HG03460 (cell line): ENCODE results near the gene TMEM179B.
"Not testable (repeated sequence)": the region's sequence is repeated elsewhere in the genome, so short reads cannot be mapped to it uniquely, and the experiment has no call there.

Experiments
- ATAC-seq: cut with Tn5 transposase; IDR thresholded peaks from one replicate; pipeline ENCODE4 v1.9.1; 2021; ENCODE audit not compliant: unreplicated experiment

The TMEM179B gene, protein sequence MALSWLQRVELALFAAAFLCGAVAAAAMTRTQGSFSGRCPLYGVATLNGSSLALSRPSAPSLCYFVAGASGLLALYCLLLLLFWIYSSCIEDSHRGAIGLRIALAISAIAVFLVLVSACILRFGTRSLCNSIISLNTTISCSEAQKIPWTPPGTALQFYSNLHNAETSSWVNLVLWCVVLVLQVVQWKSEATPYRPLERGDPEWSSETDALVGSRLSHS

DNA sequence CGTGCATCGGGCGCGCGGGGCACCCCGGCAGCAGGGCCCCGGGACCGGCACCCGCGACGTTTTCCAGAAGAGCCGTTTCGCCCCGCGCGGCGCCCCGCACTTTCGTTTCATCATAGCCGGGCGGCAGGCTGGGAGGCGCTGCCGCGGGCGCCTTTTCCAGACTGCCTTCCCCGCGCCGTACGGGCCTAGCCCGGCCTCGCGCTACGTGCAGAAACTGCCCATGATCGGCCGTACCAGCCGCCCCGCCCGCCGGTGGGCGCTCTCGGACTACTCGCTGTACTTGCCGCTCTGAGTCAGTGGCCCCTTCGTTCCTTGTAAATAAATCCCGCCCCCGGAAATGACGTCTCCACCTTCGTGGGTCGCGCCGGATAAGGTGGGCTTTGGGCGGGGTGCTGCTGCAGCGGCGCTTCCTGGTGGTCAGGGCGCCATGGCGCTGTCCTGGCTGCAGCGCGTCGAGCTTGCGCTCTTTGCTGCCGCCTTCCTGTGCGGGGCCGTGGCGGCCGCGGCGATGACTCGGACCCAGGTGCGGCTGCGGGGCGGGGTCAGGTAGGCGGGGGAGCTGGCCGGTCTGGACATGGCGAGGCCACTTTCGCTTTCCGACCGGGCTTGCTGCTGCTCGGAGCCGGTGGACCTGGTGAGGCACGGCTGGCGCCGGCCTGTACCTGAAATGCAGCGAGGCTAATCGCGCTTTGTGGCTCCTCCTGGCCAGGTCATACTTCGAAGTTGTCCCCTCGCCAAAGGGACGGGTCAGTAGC, at the start of gene TMEM179B:
TSS of gene TMEM179B (plus strand) at position 398 of the 755 bp plus-strand sequence. CDS start at position 428, 30 bp downstream.
- peak; percentile 63 for ATAC-seq

DNA sequence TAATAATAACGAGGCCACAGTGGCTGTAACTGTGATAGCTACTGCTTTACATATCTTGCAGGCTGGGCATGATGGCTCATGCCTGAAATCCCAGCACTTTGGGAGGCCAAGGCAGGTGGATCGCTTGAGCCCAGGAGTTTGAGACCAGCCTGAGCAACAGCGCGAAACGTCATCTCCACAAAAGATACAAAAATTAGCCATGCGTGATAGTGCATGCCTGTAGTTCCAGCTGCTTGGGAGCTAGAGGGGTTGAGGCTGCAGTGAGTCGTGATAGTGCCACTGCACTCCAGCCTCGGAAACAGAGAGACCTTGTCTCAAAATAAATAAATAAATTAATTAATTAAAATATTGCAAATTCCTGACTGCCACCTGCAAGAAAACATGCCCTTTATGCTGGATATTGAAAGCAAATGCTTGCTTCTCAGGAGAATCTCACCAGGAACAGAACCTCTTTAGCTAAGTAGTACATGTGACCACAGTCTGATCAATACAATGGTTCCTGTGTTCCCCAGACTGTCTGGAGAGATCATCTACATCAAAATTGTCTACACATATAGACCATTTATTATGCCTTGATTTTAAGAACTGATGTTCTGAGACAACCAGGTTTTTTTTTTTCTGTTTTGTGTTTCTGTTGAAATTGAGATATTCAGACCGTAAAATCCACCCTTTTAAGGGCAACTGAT, 39.6 kb upstream of the TMEM179B start:
- ATAC-seq = no peak

DNA sequence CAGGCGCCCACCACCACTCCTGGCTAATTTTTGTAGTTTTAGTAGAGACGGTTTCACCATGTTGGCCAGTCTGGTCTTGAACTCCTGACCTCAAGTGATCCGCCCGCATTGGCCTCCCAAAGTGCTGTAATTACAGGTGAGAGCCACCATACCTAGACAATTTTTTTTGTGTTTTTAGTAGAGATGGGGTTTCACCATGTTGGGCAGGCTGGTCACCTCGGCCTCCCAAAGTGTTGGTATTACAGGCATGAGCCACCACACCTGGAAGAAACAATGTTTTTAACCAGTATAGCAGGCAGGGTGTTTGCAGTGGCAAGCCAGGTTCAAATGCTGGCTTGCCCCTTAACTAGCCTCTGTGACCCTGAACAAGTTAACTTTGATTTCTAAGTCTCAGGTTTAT, 37.3 kb upstream of the TMEM179B start:
- ATAC-seq = not testable (repeated sequence)

DNA sequence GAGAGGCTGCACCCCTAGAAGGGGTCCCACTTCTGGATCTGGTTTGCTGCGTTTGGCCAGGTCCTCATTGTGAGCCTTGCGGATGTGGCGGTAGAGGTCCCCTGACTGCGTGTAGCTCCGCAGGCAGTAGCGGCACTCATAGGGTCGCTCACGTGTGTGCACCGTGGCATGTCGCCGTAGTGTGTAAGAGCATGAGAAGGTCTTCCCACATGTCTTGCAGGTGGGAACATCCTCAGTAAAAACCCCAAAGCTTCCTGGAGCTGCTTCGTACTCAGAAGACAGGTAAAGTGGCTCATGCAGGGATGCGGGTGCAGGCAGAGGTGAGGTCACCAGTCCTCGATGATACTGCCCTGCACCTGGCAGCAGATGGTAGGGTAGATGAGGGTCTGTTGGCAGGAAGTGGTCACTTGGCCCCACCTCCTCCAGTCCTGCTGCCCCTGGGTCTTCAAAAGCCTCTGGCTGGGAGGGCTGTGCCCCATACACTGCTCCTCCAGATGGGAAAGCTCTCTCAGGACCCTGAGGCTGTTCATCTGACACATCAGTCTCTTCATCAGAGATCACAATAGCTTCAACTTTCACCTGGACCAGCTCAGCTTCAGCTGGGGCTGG, 34.9 kb upstream of the TMEM179B start:
- no peak for ATAC-seq

DNA sequence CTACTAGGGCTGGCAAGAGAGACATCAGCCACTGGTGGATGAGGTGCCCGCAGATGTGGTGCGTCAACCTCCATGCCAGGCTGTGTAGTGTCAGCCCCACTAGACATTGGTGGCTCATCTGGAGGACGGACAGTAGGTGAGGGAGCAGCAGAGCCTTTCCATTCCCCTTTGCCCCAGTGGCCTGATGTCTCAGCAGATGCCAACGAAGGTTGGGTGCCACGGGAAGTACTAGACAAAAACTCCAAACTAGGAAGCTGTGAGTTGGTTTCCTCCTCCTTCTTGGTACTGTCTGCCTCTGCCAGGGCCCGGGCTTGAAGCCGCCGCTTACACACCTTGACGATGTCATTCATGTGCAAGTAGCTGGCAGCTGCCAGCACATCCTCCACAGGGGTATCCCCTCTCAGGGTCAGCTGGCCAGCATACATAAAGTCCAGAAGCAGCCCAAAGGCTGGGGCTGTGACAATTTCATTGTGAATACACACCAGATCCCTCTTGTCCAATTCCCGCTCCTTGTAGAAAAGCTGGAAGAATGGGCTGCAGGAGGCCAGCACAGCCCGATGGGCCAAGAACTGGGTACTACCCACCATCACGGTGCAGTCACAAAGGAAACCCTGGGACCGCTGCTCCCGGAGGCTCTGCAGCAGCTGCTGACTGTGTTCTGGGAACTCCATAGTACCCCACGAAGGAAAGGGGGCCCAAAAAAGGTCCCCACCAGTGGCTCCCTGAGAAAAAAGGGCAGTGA, 34.0 kb upstream of the TMEM179B start:
- no peak for ATAC-seq

DNA sequence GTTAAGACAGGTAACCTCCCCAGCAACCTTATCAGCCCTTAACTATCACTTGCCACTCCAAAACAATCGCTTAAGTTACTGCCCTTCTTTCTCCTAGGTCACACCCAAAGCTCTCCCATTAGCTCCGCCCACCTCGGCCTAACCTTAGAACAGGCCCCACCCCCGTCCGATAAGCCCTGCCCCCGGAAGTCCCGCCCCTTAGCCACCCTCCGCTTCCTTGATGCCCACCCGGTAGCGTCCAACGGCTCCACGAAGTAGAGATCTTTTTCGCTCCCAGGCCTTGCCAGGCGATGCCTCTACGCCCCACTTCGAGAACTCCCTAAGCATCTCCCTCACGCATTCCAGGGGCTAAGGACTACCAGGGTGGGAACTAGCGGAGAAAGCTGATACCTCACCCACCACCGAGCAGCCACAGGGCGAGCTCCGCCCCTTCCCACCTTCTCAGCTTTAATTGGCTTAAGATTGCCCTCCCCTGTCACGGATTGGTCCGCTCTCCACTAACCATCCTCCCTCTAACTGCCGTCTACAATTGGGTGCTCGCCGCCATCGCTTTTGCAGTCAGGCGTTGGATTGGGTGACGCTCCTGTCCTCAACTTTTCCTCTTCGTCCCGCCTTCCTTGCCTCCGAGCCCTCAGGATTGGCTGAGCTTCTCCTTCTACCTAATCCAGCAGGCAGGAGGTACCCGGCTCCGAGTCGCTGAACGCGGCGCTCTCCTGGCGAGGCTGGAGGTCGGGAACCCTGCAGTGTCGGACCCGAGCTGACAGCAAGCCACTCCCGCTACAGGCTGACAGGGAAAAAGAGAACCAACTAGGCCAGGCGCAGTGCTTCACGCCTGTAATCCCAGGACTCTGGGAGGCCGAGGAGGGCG, 33.2 kb upstream of the TMEM179B start, which contains the start of gene ZBTB3:
TSS of gene ZBTB3 (minus strand) at position 425 of the 868 bp plus-strand sequence. CDS start 496 bp downstream, outside the sequence.
- ATAC-seq = peak; percentile 97

DNA sequence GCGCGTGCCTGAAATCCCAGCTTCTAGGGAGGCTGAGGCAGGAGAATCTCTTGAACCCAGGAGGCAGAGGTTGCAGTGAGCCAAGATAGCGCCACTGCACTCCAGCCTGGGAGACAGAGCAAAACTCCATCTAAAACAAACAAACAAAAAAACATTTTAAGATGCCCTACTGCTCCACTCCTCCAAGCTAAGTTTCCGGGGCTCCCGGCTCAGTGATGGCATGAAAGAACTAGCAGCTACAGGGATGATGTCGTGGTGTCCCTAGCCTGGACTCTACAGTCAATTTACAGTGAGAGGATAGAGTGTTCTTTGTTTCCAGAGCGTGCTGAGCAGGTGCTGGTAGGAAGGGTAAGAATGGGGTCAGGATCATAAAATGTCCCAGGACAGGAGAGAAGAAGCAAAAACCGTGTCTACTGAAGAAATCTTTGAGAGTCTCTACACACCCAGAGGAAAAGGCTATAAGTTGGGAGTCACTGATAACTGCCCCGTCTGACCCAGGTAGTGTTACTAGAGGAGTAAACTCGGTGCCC, 32.1 kb upstream of the TMEM179B start:
- no peak for ATAC-seq

DNA sequence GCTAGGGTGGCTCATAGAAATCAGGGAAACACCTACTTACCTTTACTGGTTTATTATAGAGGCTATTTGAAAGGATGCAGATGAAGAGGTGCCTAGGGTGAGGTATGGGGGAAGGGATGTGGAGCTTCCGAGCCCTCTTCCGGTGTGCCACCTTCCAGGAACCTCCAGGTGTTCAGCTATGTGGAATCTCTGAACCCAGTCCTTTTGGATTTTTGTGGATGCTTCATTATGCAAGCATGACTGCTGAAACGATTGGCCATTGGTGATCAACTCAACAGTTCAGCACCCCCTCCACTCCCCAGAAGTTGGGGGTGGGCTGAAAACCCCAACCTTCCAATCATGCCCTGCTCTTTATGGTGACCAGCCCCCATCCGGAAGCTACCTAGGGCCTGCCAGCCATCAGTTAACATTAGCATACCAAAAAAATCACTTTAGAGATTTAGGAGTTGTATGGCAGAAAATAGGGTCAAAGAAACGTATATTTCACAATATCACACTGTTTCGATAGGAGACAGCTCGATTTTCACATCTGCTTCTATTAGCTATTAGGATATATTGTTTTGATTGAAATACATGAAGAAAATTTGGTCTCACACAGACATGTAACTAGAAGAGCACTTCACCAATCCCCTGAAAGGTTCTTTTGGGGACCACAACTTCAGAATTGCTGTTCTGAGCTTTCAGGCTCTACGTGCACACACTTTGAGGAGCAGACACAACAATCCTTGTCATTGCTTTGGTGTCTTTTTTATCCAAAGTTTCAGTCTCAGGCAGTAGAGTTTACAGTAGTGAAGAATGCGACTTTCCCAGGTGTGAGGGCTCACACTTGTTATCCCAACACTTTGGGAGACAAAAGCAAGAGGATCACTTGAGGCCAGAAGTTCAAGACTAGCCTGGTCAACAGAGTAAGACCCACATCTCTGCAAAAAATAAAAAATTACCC, 29.1 kb upstream of the TMEM179B start:
- no peak for ATAC-seq

DNA sequence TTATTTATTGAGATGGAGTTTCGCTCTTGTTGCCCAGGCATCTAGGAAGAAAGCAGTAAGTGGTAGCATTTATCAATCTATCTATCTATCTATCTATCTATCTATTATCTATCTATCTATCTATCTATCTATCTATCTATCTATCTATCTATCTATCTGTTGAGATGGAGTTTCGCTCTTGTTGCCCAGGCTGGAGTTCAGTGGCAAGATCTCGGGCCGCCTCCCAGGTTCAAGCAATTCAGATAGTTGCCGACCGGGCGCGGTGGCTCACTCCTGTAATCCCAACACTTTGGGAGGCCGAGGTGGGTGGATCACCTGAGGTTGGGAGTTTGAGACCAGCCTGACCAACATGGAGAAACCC, 26.4 kb upstream of the TMEM179B start:
- not testable (repeated sequence) for ATAC-seq

DNA sequence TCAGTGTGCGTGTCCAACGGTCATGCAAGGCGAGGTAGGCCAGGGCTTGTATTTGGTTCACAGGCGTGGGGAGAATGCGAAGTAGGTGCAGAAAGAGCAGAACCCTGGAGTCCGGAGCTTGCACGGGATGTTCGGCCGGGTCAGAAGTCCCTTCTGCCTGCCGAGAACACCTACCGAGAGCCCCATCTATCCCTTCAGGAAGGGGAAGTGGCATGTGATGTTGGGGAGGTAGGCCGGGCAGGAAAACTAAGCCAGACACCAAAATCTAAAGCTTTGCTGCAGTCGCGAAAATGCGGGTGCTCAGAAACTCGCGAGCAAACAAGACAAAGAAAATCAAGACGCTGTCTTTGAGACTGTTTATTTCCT, 16.4 kb upstream of the TMEM179B start:
- ATAC-seq = no peak

DNA sequence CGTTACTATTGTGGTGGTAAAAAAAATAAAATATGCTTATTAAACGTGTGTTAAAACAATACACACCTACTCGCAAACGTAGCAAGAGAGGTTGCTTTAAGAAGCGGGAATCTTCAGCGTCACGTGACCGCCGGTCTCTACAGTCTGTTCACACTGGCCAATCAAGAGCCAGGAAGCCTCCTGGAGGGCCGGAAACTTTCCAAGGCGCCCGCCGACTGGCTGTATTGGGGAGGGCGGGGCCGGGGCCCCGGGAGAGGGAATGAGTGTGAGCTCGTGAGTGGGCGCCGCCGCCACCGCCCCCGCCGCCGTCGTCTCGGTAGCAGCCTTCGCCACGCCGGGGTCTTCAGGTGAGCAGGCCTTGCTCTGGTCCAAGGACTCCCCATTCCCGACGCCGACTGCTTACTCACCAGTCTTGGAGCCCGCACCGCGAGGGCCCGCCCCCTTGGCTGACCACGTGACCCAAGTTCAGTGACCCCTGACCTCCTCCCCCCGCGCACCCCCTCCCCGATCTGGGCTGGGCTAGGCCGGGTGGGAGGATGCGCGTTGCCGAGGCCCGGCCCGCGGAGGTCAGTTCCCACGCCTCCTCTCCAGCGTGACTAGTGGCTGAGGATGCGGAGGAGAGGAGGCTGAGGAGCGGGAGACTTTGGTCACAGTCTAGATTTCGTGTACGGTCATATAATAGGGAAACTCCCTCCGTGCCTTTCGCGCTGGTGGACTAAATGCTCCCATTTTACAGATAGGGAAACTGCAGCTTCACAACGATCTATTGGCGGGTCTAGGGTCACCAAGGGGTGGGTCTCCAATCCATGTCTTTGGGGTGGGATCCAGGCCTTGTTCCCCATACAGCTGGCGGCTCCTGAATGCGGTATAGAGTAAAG, 15.8 kb upstream of the TMEM179B start, which contains the start of gene TAF6L:
TSS of gene TAF6L (plus strand) at position 253 of the 878 bp plus-strand sequence. CDS start 4,388 bp downstream, outside the sequence.
- peak; percentile 80 for ATAC-seq

DNA sequence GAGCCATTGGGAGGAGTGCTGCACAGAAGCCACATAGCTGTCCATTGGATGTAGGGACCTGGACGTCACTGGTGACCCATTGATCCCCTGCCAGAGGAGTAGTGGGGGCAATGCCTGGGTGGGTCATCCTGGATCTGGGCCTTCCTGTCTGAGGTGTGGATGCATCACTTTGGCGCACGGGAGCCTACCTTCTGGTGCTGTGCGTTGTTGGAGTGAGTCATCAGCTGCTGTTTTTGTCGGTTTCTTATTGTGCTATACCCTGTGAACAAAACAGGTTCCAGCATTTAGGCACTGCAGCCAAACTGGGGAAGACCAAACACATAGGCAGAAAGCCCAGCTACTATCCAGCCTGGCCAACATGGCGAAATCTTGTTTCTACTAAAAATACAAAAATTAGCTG, 12.8 kb upstream of the TMEM179B start:
- no peak for ATAC-seq

DNA sequence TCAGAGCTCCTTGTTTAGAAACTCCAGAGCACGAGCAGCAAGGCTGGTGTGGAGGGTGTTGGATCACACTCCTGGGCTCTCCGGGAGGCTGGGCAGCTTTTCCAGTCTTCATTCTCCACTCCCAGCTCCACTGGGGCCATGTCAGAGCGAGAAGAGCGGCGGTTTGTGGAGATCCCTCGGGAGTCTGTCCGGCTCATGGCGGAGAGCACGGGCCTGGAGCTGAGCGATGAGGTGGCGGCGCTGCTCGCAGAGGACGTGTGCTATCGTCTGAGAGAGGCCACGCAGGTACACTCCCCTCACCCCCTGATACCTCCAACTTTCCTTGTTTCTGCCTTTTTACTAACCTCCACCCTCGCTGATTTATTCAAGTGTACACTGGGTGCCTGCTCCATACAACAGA, 11.6 kb upstream of the TMEM179B start:
- no peak for ATAC-seq

DNA sequence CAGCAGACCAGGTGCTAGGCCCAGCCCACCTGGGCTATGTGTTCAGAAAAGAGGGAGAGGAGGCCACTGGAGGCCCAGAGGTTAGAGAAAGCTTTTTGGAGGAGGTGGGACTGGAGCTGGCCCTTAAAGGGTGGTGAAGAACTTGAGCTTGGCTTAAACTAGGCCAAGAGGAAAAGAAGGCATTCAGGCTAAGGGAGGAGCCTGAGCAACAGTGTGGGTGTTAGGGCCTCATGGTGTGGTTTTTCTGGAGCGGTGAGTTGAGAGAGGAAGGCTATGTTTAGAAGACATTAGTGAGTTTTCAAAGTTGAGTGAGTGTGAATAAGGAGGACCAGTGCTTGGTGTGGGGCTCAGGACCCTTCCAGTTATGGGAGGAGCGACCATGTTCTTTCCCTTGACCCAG, 9.8 kb upstream of the TMEM179B start:
- no peak for ATAC-seq

DNA sequence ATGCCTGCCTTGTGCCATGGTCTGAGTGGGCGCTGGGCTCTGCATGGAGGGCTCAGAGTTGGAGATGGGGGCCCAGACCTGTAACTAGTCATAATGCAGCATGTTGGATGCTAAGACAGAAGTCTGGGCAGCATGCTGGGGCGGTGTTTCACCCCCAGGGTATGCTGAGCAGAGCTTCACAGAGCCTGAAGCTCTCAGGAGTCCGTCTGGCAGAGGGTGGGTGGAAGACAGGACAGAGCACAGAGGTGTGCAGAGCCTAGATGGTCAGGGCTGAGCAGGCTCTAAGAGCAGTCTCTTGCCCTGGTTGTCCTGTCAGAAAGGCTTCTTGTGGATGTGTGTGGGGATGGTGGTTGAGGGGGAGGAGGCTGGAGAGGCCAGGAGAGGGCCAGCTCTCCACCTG, 8.8 kb upstream of the TMEM179B start:
- no peak for ATAC-seq

DNA sequence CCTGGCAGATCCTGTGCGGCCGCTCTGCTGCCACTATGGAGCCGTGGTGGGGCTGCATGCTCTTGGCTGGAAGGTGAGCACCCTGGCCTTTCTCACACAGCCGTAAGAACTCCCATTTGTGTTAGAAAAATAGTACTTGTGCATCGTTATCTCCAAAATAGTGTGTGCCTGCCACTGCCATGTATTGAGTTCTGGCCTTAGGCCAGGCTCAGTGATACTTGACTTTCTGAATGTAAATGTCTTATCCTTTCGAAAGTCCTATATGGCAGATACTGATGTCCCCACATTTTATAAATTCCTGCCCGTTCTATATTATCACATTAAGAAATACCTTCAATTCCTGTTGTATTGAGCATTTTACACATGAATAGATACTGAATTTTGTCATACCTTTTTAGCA, 4.4 kb upstream of the TMEM179B start:
- no peak for ATAC-seq

DNA sequence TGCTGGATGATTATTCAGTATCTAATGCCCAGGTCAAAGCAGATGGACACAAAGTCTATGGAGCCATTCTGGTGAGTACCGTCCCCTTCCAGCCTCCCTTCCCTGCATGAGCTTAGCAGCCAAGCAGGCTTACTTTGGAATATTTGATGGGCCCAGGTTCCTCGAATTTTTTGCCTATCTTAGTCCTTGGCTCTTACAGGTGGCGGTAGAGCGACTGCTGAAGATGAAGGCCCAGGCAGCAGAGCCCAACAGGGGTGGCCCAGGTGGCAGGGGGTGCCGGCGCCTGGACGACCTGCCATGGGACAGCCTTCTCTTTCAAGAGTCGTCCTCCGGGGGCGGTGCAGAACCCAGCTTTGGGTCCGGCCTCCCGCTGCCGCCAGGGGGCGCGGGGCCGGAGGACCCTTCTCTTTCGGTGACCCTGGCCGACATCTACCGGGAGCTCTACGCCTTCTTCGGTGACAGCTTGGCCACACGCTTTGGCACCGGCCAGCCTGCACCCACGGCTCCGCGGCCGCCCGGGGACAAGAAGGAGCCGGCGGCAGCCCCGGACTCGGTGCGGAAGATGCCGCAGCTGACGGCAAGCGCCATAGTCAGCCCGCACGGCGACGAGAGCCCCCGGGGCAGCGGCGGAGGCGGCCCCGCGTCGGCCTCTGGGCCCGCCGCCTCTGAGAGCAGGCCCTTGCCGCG, 741 bp upstream of the TMEM179B start:
- ATAC-seq = peak; percentile 59
